Mammary epithelial cell (primary cell): ENCODE data around the gene CENPX.

Experiments used
- EZH2 ChIP-seq: IDR thresholded peaks from 2 replicates; pipeline ENCODE4 v1.6.1; 2012; ENCODE audit warnings: low read length, inconsistent platforms, borderline replicate concordance
- TF ChIP-seq, protein P1 (sequence below), 2 donors: IDR thresholded peaks in 1 of 2; conservative IDR thresholded peaks in 1 of 2; 2 replicates each; pipeline ENCODE4 v1.5.1; 2011 to 2012; ENCODE audit warnings: inconsistent platforms in 2 of 2, low read length in 2 of 2, mild to moderate bottlenecking in 2 of 2, control low read depth in 1 of 2, low read depth in 1 of 2; ENCODE audit not compliant: insufficient read depth in 1 of 2; ENCODE audit errors: extremely low read depth in 1 of 2

DNA sequence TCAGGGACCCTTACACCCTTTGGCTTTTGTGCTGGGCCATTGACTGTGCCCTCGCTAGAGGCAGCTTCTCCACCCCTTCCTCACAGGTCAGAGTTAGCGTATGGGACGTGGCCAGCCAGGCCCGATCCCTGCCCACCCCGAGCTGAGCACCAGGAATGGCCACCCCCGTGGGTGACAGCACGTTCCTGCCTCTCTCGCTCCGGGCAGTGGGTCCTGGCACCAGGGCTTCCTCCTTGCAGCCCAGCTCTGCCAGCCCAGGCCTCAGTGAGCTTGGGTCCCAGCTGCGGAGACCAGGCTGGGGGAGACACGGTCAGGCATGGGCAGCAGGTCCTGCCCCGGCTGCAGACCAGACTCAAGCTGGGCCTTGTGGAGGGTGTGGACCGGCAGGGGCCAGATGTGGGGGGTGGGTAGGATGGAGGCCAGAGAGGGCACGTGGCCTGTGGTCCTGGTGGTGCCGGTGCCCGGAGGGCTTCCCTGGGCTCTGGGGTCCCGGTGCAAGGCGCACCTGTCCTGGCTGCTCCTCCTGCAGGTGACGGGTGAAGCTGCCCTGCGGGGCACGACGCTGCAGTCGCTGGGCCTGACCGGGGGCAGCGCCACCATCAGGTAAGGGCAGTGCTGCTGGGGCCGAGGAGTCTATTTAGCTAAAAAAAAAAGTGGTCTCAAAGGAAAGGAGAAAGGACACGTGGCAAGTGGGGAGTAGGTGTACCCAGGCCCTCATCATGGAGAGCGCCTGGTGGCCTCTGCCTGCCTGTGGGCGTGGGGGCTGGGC is 27.0 kb downstream of the CENPX start:
- TF ChIP-seq, protein P1, sequence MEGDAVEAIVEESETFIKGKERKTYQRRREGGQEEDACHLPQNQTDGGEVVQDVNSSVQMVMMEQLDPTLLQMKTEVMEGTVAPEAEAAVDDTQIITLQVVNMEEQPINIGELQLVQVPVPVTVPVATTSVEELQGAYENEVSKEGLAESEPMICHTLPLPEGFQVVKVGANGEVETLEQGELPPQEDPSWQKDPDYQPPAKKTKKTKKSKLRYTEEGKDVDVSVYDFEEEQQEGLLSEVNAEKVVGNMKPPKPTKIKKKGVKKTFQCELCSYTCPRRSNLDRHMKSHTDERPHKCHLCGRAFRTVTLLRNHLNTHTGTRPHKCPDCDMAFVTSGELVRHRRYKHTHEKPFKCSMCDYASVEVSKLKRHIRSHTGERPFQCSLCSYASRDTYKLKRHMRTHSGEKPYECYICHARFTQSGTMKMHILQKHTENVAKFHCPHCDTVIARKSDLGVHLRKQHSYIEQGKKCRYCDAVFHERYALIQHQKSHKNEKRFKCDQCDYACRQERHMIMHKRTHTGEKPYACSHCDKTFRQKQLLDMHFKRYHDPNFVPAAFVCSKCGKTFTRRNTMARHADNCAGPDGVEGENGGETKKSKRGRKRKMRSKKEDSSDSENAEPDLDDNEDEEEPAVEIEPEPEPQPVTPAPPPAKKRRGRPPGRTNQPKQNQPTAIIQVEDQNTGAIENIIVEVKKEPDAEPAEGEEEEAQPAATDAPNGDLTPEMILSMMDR (conservative IDR thresholded peaks at IDR 0.05 in 1 of 2, IDR thresholded peaks at IDR 0.05 in 1 of 2; ENCODE audit: extremely low read depth in 1 of 2, insufficient read depth in 1 of 2, low read depth in 1 of 2, low read length in 2 of 2), result no peak
- TF ChIP-seq EZH2, result no peak
